Measurements from ENCODE around the gene HMGCS2. TPM values are rescaled to one million over a fixed set of nuclear protein-coding genes. Genes with fewer than 3 reads are reported as not detected.

The HMGCS2 gene
- total and polyA plus RNA-seq, 9 of the 15 experiments (the other 6 are each of a cell fraction or from before 2014, with no cell fraction given) = 0.13 TPM; not detected in 8

GRCh38 chr1:119729044-119729443, 39.7 kb downstream of the HMGCS2 start:
- no peak overlapping the region for H3K4me2 ChIP-seq (ENCODE audit: insufficient read depth, low read length)
- H4K20me1 ChIP-seq (replicated peaks; ENCODE audit: control insufficient read depth, insufficient read depth, low read length) = peaks cover 17% of the 10 kb centered on the region; the same call in 1 of the 2 replicates
- ATAC-seq (no peak), FAIRE-seq (no peak), DNase-seq (ENCODE audit: extremely low read depth in 1 of 4, low spot score in 3 of 4) (no peak)
- 0 out of 5 replicates have a peak, but pooled peaks cover 0 to 2% of the 10 kb centered on the region in 2 experiments for H3K4me1 ChIP-seq (replicated peaks in 1 of 2; ENCODE audit: control insufficient read depth in 2 of 2, insufficient read depth in 2 of 2, low read length in 2 of 2)
- no peaks in the 10 kb centered on the region for H3K9me3 ChIP-seq (replicated peaks; ENCODE audit: control insufficient read depth, insufficient read depth, low read depth, low read length)
- CTCF ChIA-PET (ENCODE audit: low intra/inter-chr PET ratio) = no interaction called here
- no peak overlapping the region for H3K9ac ChIP-seq (ENCODE audit: insufficient read depth in 1 of 2, low read depth in 2 of 2, low read length in 2 of 2)
- H3K79me2 ChIP-seq (ENCODE audit: control insufficient read depth, insufficient read depth, low read length) = no peaks in the 10 kb centered on the region
- H3K36me3 ChIP-seq (ENCODE audit: control insufficient read depth, insufficient read depth, low read length) = peaks cover under 1% of the 10 kb centered on the region; the same call in 2 of the 3 replicates
- H3K4me3 ChIP-seq = no peak overlapping the region
- no peak for TF ChIP-seq RB1 (IDR thresholded peaks at IDR 0.05; ENCODE audit: low read depth)
- no peak for TF ChIP-seq ETS1 (conservative IDR thresholded peaks at IDR 0.05; ENCODE audit: control insufficient read depth, low read depth, low read length)
- no peak for TF ChIP-seq ETV6 (IDR thresholded peaks at IDR 0.05; ENCODE audit: borderline replicate concordance in 1 of 2, low read depth in 2 of 2, low read length in 1 of 2)
- TF ChIP-seq ETV6 (CRISPR knock-in tag; IDR thresholded peaks at IDR 0.05; ENCODE audit: borderline replicate concordance) = no peak
- no peak for TF ChIP-seq ZNF316 (IDR thresholded peaks at IDR 0.05)
- no peak for TF ChIP-seq BHLHE40 (IDR thresholded peaks at IDR 0.05; ENCODE audit: low read length)
- TF ChIP-seq ESRRB (CRISPR knock-in tag; IDR thresholded peaks at IDR 0.05; ENCODE audit: borderline replicate concordance) = no peak
- TF ChIP-seq ZKSCAN8 (CRISPR knock-in tag; IDR thresholded peaks at IDR 0.05) = no peak
- TF ChIP-seq XRCC3 (IDR thresholded peaks at IDR 0.05) = no peak
- TF ChIP-seq DPF2 (IDR thresholded peaks at IDR 0.05) = no peak
- no peak for TF ChIP-seq ARID2 (IDR thresholded peaks at IDR 0.05)
- TF ChIP-seq GTF2A2 (tag; IDR thresholded peaks at IDR 0.05) = no peak
- TF ChIP-seq ATF2 (CRISPR knock-in tag; IDR thresholded peaks at IDR 0.05) = no peak
- no peak for TF ChIP-seq ZNF699 (CRISPR knock-in tag; IDR thresholded peaks at IDR 0.05; ENCODE audit: insufficient replicate concordance)
- TF ChIP-seq PCBP1 (IDR thresholded peaks at IDR 0.05; ENCODE audit: low read depth, low read length, poor library complexity, severe bottlenecking) = no peak
- no peak for TF ChIP-seq TBL1XR1 (IDR thresholded peaks at IDR 0.05; ENCODE audit: low read length in 2 of 2)
- no peak for TF ChIP-seq PCBP2 (IDR thresholded peaks at IDR 0.05; ENCODE audit: low read depth, low read length, poor library complexity, severe bottlenecking)
- TF ChIP-seq ILK (tag; IDR thresholded peaks at IDR 0.05; ENCODE audit: borderline replicate concordance, low read depth) = no peak
- TF ChIP-seq EHMT2 (IDR thresholded peaks at IDR 0.05) = no peak
- TF ChIP-seq ZBTB43 (CRISPR knock-in tag; IDR thresholded peaks at IDR 0.05) = no peak
- POLR2A ChIA-PET = interaction anchor here (0.8 to 2.2 kb wide), 4 partner anchors 8 to 17 kb away, joined by 3 to 10 read pairs (median 5); partner anchors contain the start of gene PHGDH
- intact Hi-C loops (cut with micrococcal nuclease) = no loop called here
- no peaks in the 10 kb centered on the region for H3K27me3 ChIP-seq (ENCODE audit: control insufficient read depth in 2 of 2, insufficient read depth in 2 of 2, low read length in 2 of 2)
- H2AFZ ChIP-seq (ENCODE audit: low read depth, low read length) = no peak overlapping the region
- in situ Hi-C loops (cut with MboI) = no loop called here
- H3K27ac ChIP-seq (ENCODE audit: extremely low read depth, low read depth, low read length) = no peak overlapping the region
- no peaks in the 10 kb centered on the region for H3K9me1 ChIP-seq (ENCODE audit: control insufficient read depth, insufficient read depth, low read length)
- BruUV-seq (replicated peaks) = no TSS peak

Data from K562 (cell line).